Spinal cord (tissue), 10 donors: Measurements from ENCODE around the gene TAS1R1. TPM values are rescaled to one million over a fixed set of nuclear protein-coding genes. Genes with fewer than 3 reads are reported as not detected.

Source experiments
- DNase-seq, 6 donors: peaks; one replicate each; pipeline versions ENCODE4 v3.0.0 to v3.0.0-alpha.2; 2013 to 2015; ENCODE audit warnings: low spot score in 6 of 6, low read depth in 4 of 6
- H3K27ac ChIP-seq: one replicate; pipeline ENCODE4 v1.5.1; 2013; ENCODE audit warnings: low read depth, low read length, control low read depth
- H3K27me3 ChIP-seq: one replicate; pipeline ENCODE4 v1.6.1; 2013; ENCODE audit warnings: low read length; ENCODE audit not compliant: control insufficient read depth, insufficient read depth
- H3K36me3 ChIP-seq: one replicate; pipeline ENCODE4 v1.6.1; 2013; ENCODE audit warnings: low read length; ENCODE audit not compliant: control insufficient read depth, insufficient read depth
- H3K4me1 ChIP-seq: one replicate; pipeline ENCODE4 v1.6.1; 2013; ENCODE audit warnings: low read length; ENCODE audit not compliant: control insufficient read depth, insufficient read depth
- H3K4me3 ChIP-seq: one replicate; pipeline ENCODE4 v1.5.1; 2013; ENCODE audit warnings: low read depth, low read length, control low read depth
- H3K9me3 ChIP-seq: one replicate; pipeline ENCODE4 v1.6.1; 2013; ENCODE audit warnings: low read length; ENCODE audit not compliant: control insufficient read depth, insufficient read depth
- WGBS: methylation state at CpG from one replicate; pipeline ENCODE4 v1.1.5; 2013; ENCODE audit warnings: missing lambda C conversion rate; ENCODE audit not compliant: insufficient coverage; 5-methylcytosine and 5-hydroxymethylcytosine counted together
- polyA plus RNA-seq, 2 donors: library from polyadenylated mRNA; unstranded; fragments of 120-200 nt; gene quantifications; one replicate each; pipeline ENCODE4 v1.2.1, GENCODE V29; 2013; ENCODE audit not compliant: insufficient read length in 2 of 2
- small RNA-seq: library from RNA; depleted of rRNA; stranded (forward); fragments of <200 nt; gene quantifications from one replicate; pipeline ENCODE3, GENCODE V24; 2014; ENCODE audit warnings: low replicate concordance
- total RNA-seq, 2 donors: library from RNA; depleted of rRNA in 1 of 2; stranded (reverse); fragments of 120-200 nt in 1 of 2; fragments of >200 nt in 1 of 2; gene quantifications; one replicate each; pipeline versions ENCODE4 v1.2.3 to v1.2.4, GENCODE V29; 2013 to 2014
- donor health status: healthy.

Gene TAS1R1
- total and polyA plus RNA-seq, 4 donors = 0.24 to 0.47 (median 0.40) TPM; not detected in 1

DNA sequence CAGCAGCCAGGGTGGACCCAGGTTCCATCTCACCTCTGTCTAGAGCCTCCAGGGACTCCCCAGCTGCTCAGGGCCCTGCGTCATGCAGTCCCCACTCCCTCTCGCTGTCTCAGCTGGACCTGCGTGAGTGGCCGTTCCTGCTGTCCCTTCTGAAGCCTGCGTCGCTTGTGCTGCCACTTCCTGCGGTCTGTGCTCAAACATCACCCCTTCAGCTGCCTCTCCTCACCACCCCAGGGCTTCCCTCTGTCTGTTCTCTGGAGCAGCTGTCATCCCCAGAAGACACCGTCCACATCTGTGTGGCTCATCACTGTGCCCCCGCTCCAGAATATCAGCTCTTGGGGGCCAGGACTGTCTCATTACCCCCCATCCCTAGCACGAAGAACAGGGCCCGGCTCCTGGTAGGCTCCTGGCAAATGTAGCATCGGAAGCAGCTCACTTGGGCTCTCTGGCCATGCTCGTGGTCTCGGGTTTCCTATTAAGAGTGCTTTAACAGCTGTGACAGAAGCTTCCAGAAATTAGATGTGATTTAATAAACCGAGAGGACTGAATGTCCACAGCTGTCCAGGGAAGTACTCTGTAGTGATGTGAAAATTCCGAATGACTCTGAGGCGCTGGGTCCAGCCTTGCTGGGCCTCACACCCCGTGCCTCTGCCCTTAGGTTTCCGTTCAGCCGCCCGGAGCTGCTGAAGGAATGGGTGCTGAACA lies 72.9 kb downstream of the TAS1R1 start:
- DNase-seq = no peak
- Histone ChIP-seq H3K4me3 (no peak overlapping the region), H3K27me3 (no peaks in the 10 kb centered on the region), H3K36me3 (peaks cover 76% of the 10 kb centered on the region), H3K9me3 (no peaks in the 10 kb centered on the region), H3K27ac (no peak overlapping the region), H3K4me1 (peaks cover 23% of the 10 kb centered on the region)
- 92% methylated on average over 21 of the region's 21 CpGs for WGBS

DNA sequence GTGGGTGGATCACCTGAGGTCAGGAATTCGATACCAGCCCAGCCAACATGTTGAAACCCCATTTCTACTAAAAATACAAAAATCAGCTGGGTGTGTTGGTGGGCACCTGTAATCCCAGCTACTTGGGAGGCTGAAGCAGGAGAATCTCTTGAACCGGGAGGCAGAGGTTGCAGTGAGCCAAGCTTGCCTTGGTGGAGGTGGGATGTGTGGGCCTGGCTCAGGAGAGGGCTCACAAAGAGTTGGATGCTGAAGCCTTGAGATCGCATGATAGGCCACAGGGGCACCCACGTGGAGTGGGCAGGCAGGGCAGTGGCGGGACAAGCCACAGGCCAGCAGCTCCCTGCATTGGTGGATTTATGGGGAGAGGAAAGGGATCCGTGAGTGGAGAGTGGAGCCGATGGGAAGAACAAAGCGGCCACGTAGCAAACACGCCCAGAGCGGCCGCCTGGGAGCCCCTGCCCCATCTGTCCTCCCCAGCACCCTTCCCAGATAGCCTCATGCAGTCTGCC lies 73.9 kb downstream of the TAS1R1 start:
- DNase-seq = no peak
- peaks cover 23% of the 10 kb centered on the region for H3K4me1 ChIP-seq
- no peaks in the 10 kb centered on the region for H3K9me3 ChIP-seq
- H3K27me3 ChIP-seq = no peaks in the 10 kb centered on the region
- H3K4me3 ChIP-seq = no peak overlapping the region
- WGBS = 87% methylated on average over 10 of the region's 12 CpGs
- H3K36me3 ChIP-seq = peaks cover 81% of the 10 kb centered on the region
- no peak overlapping the region for H3K27ac ChIP-seq

Small RNA genes lying within 50 kb of the gene (small RNA-seq; reads per million reads assigned to genes)
- not detected for gene RNU6-731P

Other genes starting within 250 kb of the TAS1R1 start
- gene ACOT7, start 161.5 kb upstream of the TAS1R1 start, total RNA-seq = 10 to 100 TPM; 31.8 to 60.2 TPM
- 100 to 1,000 TPM; 195 to 198 TPM for gene ACOT7, start 161.5 kb upstream of the TAS1R1 start, polyA plus RNA-seq
- gene HES2, start 135.4 kb upstream of the TAS1R1 start, total RNA-seq = under 1 TPM in 1 of 2 donors, not detected in 1; 0.72 TPM
- gene HES2, start 135.4 kb upstream of the TAS1R1 start, polyA plus RNA-seq = under 1 TPM; 0.19 to 0.38 TPM
- 1 to 10 TPM in 1 of 2 donors, under 1 TPM in 1; 0.66 to 1.9 TPM for gene ESPN, start 130.5 kb upstream of the TAS1R1 start, total RNA-seq
- gene ESPN, start 130.5 kb upstream of the TAS1R1 start, polyA plus RNA-seq = 1 to 10 TPM; 4.7 to 7.4 TPM
- 10 to 100 TPM in 1 of 2 donors, 1 to 10 TPM in 1; 9.5 to 16.6 TPM for gene TNFRSF25, start 89.1 kb upstream of the TAS1R1 start, total RNA-seq
- gene TNFRSF25, start 89.1 kb upstream of the TAS1R1 start, polyA plus RNA-seq = 10 to 100 TPM; 26.1 to 37.5 TPM
- 10 to 100 TPM; 12.9 to 19.6 TPM for gene PLEKHG5, start 63.6 kb upstream of the TAS1R1 start, total RNA-seq
- gene PLEKHG5, start 63.6 kb upstream of the TAS1R1 start, polyA plus RNA-seq = 10 to 100 TPM; 25.9 to 32.9 TPM
- 10 to 100 TPM; 22.1 to 25.3 TPM for gene NOL9, start 794 bp upstream of the TAS1R1 start, total RNA-seq
- 10 to 100 TPM; 13.2 to 26.2 TPM for gene NOL9, start 794 bp upstream of the TAS1R1 start, polyA plus RNA-seq
- 10 to 100 TPM in 1 of 2 donors, 1 to 10 TPM in 1; 9.1 to 39.7 TPM for gene ZBTB48, start 24.7 kb downstream of the TAS1R1 start, total RNA-seq
- 10 to 100 TPM; 32.6 to 32.8 TPM for gene ZBTB48, start 24.7 kb downstream of the TAS1R1 start, polyA plus RNA-seq
- 10 to 100 TPM; 17.0 to 18.3 TPM for gene KLHL21, start 47.6 kb downstream of the TAS1R1 start, total RNA-seq
- 10 to 100 TPM; 25.1 to 28.9 TPM for gene KLHL21, start 47.6 kb downstream of the TAS1R1 start, polyA plus RNA-seq
- gene PHF13, start 58.4 kb downstream of the TAS1R1 start, total RNA-seq = 10 to 100 TPM; 13.3 to 13.9 TPM
- gene PHF13, start 58.4 kb downstream of the TAS1R1 start, polyA plus RNA-seq = 10 to 100 TPM; 21.5 to 22.7 TPM
- gene THAP3, start 69.6 kb downstream of the TAS1R1 start, total RNA-seq = 10 to 100 TPM; 17.4 to 27.6 TPM
- gene THAP3, start 69.6 kb downstream of the TAS1R1 start, polyA plus RNA-seq = 10 to 100 TPM; 30.6 to 31.8 TPM
- 10 to 100 TPM; 32.5 TPM for gene DNAJC11, start 146.5 kb downstream of the TAS1R1 start, total RNA-seq
- gene DNAJC11, start 146.5 kb downstream of the TAS1R1 start, polyA plus RNA-seq = 10 to 100 TPM; 47.5 to 58.5 TPM
- 100 to 1,000 TPM in 1 of 2 donors, 10 to 100 TPM in 1; 90.5 to 204 TPM for gene CAMTA1, start 230.1 kb downstream of the TAS1R1 start, total RNA-seq
- gene CAMTA1, start 230.1 kb downstream of the TAS1R1 start, polyA plus RNA-seq = 100 to 1,000 TPM; 186 to 236 TPM